ENCODE data around the gene SHPK. TPM values are rescaled to one million over a fixed set of nuclear protein-coding genes. Genes with fewer than 3 reads are reported as not detected.

Gene SHPK
- total and polyA plus RNA-seq, 9 of the 15 experiments (the other 6 are each of a cell fraction or from before 2014, with no cell fraction given) = 2.5 to 16.3 (median 11.8) TPM

DNA sequence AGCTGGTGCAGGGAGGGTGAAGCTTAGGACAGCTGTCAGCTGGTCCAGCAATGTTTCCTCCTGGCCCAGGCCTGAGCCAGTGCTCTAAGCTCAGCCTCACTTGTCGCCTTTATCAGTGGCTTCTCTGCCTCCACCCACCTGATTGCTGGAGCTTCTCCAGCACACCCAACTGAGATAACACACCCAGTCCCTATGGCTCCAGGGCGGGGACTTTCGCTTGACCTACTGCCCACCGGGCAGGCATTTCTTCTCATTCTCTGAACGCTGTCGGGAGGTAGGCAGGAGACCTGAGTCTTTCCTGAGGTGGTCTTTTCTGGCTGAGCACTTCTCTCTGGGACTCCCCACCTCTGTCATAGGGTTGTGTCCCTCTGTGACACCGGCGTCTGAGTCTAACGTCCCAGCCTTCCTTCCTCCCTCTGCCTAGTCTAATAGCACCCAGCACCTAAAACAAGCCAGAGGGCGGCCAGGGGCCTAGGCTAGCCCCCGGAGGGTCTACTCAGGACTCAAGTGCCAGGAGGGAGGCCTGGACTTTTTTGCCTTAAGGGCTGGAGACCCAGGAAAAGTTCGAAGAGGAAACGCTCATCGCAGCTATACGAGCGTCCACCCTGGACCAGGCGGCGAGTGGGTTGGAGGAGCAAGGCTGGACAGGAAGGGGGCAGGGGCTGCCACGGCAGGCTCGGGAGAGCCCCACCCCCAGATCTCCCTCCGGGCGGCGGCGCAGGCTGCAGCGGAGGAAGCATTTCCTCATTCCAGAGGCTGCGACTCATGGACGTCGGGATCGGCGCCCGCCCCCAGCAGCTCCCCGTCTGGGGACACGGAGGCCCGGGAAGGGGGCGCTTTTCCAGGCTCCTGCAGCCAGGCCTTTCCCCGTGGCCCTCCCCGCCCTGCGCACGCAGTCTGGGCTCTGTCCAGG is 31.6 kb upstream of the SHPK start (continued):
- TF ChIP-seq, protein P1, sequence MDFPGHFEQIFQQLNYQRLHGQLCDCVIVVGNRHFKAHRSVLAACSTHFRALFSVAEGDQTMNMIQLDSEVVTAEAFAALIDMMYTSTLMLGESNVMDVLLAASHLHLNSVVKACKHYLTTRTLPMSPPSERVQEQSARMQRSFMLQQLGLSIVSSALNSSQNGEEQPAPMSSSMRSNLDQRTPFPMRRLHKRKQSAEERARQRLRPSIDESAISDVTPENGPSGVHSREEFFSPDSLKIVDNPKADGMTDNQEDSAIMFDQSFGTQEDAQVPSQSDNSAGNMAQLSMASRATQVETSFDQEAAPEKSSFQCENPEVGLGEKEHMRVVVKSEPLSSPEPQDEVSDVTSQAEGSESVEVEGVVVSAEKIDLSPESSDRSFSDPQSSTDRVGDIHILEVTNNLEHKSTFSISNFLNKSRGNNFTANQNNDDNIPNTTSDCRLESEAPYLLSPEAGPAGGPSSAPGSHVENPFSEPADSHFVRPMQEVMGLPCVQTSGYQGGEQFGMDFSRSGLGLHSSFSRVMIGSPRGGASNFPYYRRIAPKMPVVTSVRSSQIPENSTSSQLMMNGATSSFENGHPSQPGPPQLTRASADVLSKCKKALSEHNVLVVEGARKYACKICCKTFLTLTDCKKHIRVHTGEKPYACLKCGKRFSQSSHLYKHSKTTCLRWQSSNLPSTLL (IDR thresholded peaks at IDR 0.05) = no peak
- no peak for TF ChIP-seq ZNF24 (IDR thresholded peaks at IDR 0.05)
- 0 out of 2 replicates have a peak, but pooled peaks have one; percentile 40 for TF ChIP-seq ZKSCAN3 (CRISPR knock-in tag; IDR thresholded peaks at IDR 0.05)
- TF ChIP-seq ZNF436 (CRISPR knock-in tag; IDR thresholded peaks at IDR 0.05) = peak; percentile 16; the same call in 1 of the 2 replicates
- no peak for TF ChIP-seq RBM14 (IDR thresholded peaks at IDR 0.05; ENCODE audit: borderline replicate concordance, insufficient read depth, low read depth, low read length)
- TF ChIP-seq ZNF717 (CRISPR knock-in tag; IDR thresholded peaks at IDR 0.05) = no peak
- TF ChIP-seq HDAC1 (IDR thresholded peaks at IDR 0.05) = peak in 1 of 2 experiments; percentile 53; a peak in 1 of 4 replicates
- TF ChIP-seq RFX5 (IDR thresholded peaks at IDR 0.05; ENCODE audit: low read depth, low read length) = no peak
- no peak for TF ChIP-seq PTRF (tag; IDR thresholded peaks at IDR 0.05)
- TF ChIP-seq BCOR (IDR thresholded peaks at IDR 0.05) = 0 out of 2 replicates have a peak, but pooled peaks have one; percentile 32
- TF ChIP-seq, protein P2, sequence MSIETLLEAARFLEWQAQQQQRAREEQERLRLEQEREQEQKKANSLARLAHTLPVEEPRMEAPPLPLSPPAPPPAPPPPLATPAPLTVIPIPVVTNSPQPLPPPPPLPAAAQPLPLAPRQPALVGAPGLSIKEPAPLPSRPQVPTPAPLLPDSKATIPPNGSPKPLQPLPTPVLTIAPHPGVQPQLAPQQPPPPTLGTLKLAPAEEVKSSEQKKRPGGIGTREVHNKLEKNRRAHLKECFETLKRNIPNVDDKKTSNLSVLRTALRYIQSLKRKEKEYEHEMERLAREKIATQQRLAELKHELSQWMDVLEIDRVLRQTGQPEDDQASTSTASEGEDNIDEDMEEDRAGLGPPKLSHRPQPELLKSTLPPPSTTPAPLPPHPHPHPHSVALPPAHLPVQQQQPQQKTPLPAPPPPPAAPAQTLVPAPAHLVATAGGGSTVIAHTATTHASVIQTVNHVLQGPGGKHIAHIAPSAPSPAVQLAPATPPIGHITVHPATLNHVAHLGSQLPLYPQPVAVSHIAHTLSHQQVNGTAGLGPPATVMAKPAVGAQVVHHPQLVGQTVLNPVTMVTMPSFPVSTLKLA (conservative IDR thresholded peaks at IDR 0.05) = peak in 1 of 2 experiments; percentile 9; a peak in 1 of 4 replicates
- TF ChIP-seq XRCC3 (IDR thresholded peaks at IDR 0.05) = no peak
- no peak for TF ChIP-seq DMBX1 (CRISPR knock-in tag; IDR thresholded peaks at IDR 0.05; ENCODE audit: borderline replicate concordance)
- TF ChIP-seq, protein P3, sequence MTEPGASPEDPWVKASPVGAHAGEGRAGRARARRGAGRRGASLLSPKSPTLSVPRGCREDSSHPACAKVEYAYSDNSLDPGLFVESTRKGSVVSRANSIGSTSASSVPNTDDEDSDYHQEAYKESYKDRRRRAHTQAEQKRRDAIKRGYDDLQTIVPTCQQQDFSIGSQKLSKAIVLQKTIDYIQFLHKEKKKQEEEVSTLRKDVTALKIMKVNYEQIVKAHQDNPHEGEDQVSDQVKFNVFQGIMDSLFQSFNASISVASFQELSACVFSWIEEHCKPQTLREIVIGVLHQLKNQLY (CRISPR knock-in tag; conservative IDR thresholded peaks at IDR 0.05) = no peak
- no peak for TF ChIP-seq CHAMP1 (IDR thresholded peaks at IDR 0.05)
- no peak for TF ChIP-seq PHTF2 (CRISPR knock-in tag; IDR thresholded peaks at IDR 0.05)
- TF ChIP-seq BRF1 (IDR thresholded peaks at IDR 0.05; ENCODE audit: borderline replicate concordance, extremely low read depth, insufficient read length) = no peak
- no peak for TF ChIP-seq ZNF586 (CRISPR knock-in tag; conservative IDR thresholded peaks at IDR 0.05)
- TF ChIP-seq ZNF23 (CRISPR knock-in tag; IDR thresholded peaks at IDR 0.05) = no peak
- peak; percentile 81 for TF ChIP-seq CBFA2T3 (IDR thresholded peaks at IDR 0.05)

Measured in K562 (cell line).